Stimulated activated CD8-positive, alpha-beta memory T cell treated with anti-CD3 and anti-CD28 coated beads, Interleukin-15, amount 100 ng/mL, for 1 hour (primary cell): ENCODE results near the gene SLC25A27.

ENCODE experiments used
- DNase-seq: peaks from one replicate; pipeline ENCODE4 v3.0.0-alpha.2; 2020; ENCODE audit warnings: low read depth

Gene SLC25A27

GRCh38 chr6:46719099-46719498, 66.3 kb downstream of the SLC25A27 start:
- no peak for DNase-seq

- DNase-seq = no peak
Observed at GRCh38 chr6:46720401-46720800, 67.6 kb downstream of the SLC25A27 start.
